Ovary (tissue), 3 donors: ENCODE results near the gene TEX50.

ENCODE experiments used
- POLR2A ChIP-seq: fragments of 450-650 bp; IDR thresholded peaks from one replicate; pipeline ENCODE4 v1.6.1; 2017; ENCODE audit warnings: antibody characterized with exemption, mild to moderate bottlenecking, moderate library complexity
- TF ChIP-seq, protein P1 (sequence below), 3 donors: fragments of 450-650 bp in 2 of 3; fragments of 200-600 bp in 1 of 3; IDR thresholded peaks; one replicate each; pipeline versions ENCODE4 v1.5.1 to v1.8.0; 2016 to 2022; ENCODE audit warnings: antibody characterized with exemption in 3 of 3, mild to moderate bottlenecking in 1 of 3
- donor health status: DM: no; HTN: no; CAD: no.

DNA sequence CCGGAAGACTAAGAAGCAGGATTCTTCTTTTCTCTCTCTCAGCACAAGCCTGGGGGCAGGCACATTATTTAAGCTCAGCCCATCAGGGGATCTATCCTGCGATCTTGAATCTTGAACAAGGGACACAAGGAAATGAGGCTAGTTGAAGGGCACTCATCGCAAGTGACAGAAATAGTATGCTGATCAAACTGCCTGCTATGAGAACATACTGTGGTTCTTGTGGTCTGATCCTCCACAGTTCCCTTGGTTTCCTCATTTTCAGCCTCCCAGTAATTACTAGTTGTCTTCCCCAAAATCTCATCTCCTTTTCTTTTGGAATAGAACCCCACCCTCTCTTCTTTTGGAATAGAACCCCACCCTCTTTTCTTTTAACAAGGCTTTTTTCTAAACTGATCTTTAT lies 28.0 kb downstream of the TEX50 start:
- TF ChIP-seq POLR2A: no peak
- TF ChIP-seq, protein P1, sequence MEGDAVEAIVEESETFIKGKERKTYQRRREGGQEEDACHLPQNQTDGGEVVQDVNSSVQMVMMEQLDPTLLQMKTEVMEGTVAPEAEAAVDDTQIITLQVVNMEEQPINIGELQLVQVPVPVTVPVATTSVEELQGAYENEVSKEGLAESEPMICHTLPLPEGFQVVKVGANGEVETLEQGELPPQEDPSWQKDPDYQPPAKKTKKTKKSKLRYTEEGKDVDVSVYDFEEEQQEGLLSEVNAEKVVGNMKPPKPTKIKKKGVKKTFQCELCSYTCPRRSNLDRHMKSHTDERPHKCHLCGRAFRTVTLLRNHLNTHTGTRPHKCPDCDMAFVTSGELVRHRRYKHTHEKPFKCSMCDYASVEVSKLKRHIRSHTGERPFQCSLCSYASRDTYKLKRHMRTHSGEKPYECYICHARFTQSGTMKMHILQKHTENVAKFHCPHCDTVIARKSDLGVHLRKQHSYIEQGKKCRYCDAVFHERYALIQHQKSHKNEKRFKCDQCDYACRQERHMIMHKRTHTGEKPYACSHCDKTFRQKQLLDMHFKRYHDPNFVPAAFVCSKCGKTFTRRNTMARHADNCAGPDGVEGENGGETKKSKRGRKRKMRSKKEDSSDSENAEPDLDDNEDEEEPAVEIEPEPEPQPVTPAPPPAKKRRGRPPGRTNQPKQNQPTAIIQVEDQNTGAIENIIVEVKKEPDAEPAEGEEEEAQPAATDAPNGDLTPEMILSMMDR (IDR thresholded peaks at IDR 0.05): no peak
